ENCODE results near the gene GIGYF2.

Gene GIGYF2

DNA sequence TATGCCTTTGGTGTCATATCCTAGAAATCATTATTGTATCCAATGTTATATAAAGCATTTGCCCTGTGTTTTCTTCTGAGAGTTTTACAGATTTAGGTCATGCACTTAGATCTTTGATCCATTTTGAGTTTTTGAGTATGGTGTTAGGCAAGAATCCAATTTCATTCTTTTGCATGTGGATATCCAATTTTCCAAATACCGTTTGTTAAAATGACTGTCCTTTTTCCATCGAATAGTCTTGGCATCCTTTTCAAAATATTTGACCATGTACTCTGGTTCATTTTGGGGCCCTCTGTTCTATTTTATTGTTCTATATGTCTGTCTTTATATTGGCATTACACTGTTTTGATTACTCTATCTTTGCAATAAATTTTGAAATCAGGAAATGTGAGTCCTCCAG, 103.0 kb downstream of the GIGYF2 start:
- in situ Hi-C loops (cut with HindIII; ENCODE audit: low sequenced_read_pairs) = no loop called here

DNA sequence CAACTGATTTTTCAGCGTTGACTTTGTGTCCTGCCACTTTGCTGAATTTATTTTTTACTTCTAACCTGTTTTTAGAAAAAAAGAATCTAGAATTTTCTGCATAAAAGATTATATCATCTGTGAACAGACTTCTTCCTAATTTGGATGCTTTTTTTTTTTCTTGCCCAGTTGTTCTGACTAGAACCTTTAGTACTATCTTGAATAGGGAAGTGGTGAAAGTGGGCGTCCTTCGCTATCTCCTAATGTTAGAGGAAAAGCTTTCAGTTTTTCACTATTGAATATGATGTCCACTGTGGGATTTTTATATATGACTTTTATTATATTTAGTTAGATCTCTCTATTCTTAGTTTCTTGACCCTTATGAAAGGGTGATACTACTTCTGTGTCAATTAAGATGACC, 105.0 kb downstream of the GIGYF2 start:
- in situ Hi-C loops (cut with HindIII; ENCODE audit: low sequenced_read_pairs) = no loop called here

DNA sequence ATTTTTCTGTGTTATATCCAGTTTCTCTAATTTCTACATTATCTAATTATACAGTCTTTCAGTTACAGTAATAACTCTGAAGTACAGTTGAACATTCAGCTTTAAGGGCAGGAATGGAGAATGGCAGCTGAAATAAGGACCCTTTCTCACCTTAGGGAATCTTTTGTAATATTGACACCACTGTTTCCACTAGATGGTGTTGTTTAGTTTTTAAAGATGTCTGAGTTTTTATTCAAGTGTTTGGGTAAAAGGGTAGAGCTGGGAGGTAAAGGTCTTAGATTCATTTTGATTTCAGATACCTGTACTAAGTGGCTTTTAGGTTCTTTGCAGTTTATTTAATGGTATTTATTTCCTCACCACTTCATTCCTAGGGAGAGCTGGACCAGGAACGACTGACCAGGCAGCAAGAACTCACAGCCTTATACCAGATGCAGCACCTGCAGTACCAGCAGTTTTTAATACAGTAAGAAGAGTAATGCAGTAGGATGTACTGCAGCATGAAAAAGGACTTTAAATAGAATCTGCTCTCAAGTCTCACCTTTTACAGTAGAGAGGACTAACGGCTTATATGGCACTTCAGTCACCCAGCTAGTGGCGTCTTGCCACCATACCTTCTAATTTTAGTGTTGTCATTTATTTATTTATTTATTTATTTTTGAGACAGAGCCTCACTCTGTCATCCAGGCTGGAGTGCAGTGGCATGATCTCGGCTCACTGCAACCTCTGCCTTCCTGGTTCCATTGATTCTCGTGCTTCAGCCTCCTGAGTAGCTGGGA, 112.4 kb downstream of the GIGYF2 start:
- in situ Hi-C loops (cut with HindIII; ENCODE audit: low sequenced_read_pairs) = no loop called here

DNA sequence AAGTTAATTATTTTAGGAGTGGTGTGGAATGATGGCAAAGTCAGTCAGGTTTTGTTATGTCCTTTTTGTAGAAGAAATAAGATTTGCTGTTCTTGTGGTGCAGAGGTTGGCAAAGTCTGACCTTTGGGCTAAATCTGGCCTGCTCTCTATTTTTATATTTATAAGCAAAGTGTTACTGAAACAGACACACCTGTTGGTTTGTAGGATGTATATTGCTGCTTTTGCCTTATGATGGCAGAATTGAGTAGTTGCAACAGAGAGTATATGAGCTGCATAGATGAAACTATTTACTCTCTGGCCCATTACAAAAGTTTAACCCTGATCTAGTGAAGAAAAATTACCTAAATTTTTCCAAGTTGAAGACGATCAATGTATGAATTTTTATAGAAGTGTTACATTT, 113.3 kb downstream of the GIGYF2 start:
- in situ Hi-C loops (cut with HindIII; ENCODE audit: low sequenced_read_pairs) = no loop called here

DNA sequence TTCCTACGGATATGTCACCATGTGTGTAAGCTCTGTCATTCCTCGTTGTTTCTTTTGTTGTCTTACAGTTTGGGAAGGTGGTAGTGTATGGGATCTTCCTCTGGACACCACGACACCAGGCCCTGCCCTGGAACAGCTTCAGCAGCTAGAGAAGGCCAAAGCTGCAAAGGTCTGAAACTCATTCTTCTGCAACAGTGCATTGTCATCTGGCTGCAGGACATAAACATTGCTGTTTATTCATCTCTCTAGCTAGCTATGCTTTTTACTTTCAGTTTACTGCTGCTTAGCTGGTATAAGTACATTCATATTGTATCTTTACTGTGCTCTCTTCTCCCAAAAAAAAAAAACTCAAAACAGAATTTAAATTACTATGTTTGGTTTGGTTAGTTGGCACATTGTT, 118.4 kb downstream of the GIGYF2 start:
- in situ Hi-C loops (cut with HindIII; ENCODE audit: low sequenced_read_pairs) = no loop called here

DNA sequence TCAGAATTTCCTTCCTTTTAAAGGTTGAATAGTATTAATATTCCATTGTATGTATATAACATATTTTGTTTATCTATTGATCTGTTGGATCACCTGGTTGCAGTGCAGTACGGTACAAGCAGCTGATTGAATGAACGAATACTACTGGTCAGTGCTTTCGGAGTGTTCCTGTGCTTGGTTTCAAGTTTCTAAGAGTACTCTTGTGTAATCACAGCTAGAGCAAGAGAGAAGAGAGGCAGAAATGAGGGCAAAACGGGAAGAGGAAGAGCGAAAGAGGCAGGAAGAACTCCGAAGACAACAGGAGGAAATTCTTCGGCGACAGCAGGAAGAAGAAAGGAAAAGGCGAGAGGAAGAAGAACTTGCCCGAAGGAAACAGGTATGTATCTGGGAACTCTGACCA, 119.5 kb downstream of the GIGYF2 start:
- in situ Hi-C loops (cut with HindIII; ENCODE audit: low sequenced_read_pairs) = no loop called here

DNA sequence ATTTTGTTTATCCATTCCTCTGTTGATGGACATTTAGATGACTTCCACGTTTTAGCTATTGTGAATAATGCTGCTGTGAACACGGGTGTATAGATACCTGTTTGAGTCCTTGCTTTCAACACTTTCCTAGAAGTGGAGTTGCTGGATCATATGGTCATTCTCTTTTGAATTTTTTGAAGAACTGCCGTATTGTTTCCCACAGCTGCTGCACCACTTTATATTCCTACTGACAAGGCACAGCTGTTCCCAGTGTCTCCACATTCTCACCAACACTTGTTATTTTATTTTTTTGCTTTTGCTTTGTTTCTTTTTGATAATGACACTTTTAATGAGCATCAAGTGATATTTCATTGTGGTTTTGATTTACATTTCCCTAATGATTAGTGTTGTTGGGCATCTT, 120.6 kb downstream of the GIGYF2 start:
- in situ Hi-C loops (cut with HindIII; ENCODE audit: low sequenced_read_pairs) = no loop called here

DNA sequence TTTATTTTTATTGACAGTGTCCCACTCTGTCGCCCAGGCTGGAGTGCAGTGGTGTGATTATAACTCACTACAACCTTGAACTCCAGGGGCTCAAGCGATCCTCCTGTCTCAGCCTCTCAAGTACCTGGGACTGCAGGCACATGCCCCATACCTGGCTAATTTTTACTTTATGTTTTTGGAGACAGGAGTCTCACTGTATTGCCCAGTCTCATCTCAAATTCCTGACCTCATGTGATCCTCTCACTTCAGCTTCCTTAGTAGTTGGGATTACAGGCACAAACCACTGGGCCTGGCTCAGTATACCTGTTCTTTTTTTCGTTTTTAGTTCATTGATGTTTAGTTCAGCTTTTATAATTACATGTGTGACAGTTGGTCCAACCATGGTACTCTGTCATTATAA, 132.9 kb downstream of the GIGYF2 start:
- in situ Hi-C loops (cut with HindIII; ENCODE audit: low sequenced_read_pairs) = loop anchor here (5.0 kb wide), 1 partner anchor 83 kb away; no protein-coding TSS in a partner anchor

DNA sequence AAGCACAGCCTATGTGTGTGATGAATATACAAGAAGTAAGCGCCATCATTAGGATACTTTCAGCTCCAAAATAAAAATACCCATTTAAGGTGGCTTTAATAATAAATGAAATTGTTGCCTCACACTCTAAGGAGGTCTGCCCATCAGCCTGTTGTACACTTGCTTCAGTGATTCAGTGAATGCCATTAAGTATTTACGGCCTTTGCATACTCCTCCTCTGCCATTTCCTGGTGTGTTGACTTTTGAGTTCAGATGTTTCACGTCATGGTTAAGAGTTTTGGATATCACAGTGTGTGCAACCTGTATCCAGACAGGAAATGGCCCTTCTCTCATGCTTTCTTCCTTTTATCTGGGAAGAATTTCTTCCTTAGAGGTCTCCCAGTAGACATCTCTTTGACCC, 134.4 kb downstream of the GIGYF2 start:
- in situ Hi-C loops (cut with HindIII; ENCODE audit: low sequenced_read_pairs) = loop anchor here (5.0 kb wide), 1 partner anchor 84 kb away; no protein-coding TSS in a partner anchor

DNA sequence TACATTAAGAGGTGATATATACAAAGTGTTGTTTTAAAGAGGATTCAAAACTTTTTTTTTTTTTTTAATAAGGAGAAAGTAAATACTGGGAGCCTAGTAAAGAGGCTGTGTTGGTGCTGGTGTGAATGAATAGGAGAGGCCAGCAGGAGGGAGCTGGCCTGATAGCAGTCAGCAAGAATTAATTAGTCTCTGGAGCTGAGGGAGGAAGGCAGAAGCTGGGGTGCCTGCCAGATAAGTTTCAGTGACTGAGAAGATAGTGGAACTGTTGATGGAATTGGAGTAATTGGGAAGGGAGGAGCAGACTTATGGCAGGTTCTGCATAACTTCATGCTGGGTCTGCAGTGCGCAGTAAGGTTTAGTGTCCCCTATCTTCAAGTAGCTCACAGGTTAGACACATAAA, 136.7 kb downstream of the GIGYF2 start:
- in situ Hi-C loops (cut with HindIII; ENCODE audit: low sequenced_read_pairs) = loop anchor here (5.0 kb wide), 1 partner anchor 87 kb away; no protein-coding TSS in a partner anchor

DNA sequence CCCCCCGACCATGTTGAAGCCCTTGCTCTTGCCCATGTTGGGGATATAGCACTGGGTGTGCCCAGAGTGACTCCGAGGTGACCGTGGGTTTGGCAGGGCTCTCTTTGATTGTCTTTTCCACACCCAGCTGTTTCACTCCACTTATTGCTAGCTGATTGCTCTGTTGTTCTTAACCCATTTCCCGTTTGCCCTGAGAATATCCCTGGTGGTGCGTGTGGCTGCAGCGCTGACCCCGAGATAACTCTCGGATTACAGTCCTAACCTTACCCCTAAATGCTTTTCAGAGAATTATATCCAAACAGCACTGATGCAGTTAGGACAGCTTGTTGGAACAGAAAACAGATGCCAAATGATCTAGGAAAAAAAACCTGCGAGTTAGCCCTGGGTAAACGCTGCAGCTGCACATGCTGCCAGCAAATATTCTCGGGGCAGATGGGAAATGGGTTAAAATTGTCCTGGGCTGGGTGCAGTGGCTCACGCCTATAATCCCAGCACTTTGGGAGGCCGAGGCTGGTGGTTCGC, 138.6 kb downstream of the GIGYF2 start:
- in situ Hi-C loops (cut with HindIII; ENCODE audit: low sequenced_read_pairs) = no loop called here

DNA sequence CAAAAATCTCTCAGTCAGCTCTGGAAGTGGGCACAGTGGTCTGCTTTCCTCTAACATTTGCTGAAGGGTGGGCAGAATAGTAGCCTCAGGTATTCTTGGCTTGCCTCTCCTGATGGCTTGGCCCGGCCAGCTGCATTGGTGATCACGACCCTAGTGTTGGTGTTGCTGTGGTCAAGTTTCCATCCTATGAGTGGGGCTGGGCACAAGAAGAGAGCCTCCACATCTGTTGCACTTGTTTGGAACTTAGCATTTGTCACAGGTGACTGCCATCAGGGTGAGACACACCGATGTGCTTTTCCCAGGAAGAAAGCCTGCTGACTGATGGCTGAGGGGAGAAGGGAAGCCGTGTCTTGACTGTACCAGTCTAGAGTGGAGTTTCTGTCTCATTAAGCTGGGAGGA, 139.8 kb downstream of the GIGYF2 start:
- in situ Hi-C loops (cut with HindIII; ENCODE audit: low sequenced_read_pairs) = no loop called here

DNA sequence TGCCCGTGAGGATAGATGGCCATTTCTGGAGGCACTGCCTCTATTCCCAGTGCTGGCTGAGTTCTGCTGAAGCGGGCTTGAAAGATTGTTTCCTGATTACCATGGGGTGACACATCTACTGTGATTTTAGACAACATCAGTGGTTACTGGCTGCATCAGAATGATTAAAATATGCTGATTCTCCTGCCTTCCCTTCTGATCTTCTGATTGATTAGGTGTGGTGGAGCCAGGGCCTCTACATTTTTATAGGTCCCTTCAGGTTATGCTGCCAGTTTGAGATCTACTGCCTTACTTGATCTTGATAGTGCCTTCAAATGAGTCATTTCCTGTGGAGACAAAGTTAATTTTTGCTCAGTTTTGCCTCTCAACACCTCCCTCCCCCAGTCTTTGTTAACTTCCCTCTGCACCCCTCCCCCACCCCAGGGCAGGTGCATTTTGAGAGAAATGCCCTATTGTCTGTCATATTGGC, 141.3 kb downstream of the GIGYF2 start:
- in situ Hi-C loops (cut with HindIII; ENCODE audit: low sequenced_read_pairs) = no loop called here

DNA sequence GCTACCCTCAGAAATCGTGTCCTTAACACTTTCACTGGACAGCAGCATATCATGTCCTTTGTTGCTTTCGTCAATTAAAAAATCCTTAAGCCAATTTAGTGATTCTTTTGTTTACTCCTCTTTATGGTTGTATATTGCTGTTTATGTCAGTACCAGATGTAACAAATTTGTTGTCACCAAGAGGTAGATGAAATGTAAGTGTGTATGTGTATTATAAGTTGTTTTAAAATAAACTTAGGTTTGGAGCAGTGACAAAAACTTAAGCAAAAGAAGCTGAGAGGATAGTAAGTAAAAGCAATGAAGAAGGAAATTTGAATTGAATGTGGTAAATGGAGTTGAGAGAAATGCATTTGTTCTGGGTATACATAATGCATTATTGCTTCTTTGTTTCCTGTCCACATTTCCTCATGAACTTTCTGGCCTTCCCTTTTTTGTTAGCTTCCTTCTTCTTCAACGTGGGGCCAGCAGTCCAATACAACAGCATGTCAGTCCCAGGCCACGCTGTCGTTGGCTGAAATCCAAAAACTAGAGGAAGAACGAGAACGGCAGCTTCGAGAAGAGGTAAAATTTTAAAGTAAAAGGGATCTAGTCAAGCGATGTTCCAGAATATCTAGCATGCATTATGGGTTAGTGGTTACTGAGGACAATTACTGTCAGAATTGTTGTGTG, 142.4 kb downstream of the GIGYF2 start:
- in situ Hi-C loops (cut with HindIII; ENCODE audit: low sequenced_read_pairs) = no loop called here

DNA sequence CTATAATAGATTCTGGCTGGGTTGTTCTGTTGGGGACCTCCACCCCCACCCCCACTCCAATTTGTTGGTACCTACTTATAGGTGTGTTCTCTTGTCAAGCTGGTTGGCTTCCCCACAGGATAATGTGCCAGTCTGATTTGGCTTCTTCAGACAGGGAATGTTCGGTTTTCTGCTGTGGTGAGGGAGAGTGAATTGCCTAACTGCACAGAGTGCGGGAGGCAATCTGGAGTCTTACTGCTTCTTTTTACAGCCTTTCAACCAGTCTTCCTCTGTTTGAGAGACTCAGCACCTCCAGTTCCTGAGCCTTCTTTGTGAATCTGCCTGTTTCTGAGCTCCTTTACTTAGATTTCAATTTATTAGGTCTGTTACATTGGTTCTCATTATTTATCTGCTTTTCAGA, 145.6 kb downstream of the GIGYF2 start:
- in situ Hi-C loops (cut with HindIII; ENCODE audit: low sequenced_read_pairs) = no loop called here

DNA sequence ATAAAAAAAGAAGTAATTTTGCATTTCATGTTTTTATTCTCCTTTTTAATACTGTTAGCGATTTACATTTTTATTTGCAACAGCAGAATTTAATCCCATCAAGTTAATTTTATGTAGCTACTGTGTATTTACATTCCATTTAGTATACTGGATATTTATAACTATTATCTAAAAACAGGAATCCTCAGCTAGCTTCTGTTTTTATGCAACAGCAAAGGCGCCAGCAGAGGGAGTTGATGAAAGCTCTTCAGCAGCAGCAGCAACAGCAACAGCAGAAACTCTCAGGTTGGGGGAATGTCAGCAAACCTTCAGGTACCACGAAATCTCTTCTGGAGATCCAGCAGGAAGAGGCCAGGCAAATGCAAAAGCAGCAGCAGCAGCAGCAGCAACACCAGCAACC, 146.7 kb downstream of the GIGYF2 start:
- in situ Hi-C loops (cut with HindIII; ENCODE audit: low sequenced_read_pairs) = no loop called here

DNA sequence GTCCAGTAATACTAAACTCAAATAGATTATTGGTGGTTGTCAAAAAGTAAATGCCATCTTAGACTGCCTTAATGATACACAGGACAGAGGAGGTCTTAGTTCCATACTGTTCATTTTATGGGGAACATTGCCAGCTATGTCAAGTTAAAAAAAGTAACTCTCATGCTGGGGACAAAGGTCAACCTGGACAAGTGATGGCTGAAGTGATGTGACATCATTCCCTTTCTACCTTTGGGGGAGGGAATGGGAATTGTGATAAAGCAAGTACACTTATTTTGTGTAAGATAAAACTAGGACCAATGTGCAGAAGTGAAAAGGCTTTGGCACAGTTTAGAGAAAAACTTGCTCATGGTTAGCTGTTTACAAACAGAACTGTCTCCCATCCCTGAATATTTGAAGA, 148.9 kb downstream of the GIGYF2 start:
- in situ Hi-C loops (cut with HindIII; ENCODE audit: low sequenced_read_pairs) = no loop called here

DNA sequence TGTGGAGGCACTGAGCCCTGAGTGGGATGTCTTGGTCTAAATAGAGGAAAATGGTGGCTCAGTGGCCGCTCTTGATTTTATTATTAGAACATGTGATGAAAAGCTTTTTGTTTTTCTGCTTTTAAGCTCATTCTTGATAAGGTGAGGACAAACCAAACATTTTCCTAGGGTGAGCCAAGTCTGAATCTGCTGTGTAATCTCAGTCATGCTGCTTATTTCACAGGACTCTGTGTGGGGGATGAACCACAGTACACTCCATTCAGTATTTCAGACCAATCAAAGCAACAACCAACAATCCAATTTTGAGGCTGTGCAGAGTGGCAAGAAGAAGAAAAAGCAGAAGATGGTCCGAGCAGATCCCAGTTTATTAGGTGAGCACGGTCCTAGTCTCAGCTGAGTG, 152.9 kb downstream of the GIGYF2 start:
- in situ Hi-C loops (cut with HindIII; ENCODE audit: low sequenced_read_pairs) = loop anchor here (25.0 kb wide), 1 partner anchor 387 kb away; no protein-coding TSS in a partner anchor

DNA sequence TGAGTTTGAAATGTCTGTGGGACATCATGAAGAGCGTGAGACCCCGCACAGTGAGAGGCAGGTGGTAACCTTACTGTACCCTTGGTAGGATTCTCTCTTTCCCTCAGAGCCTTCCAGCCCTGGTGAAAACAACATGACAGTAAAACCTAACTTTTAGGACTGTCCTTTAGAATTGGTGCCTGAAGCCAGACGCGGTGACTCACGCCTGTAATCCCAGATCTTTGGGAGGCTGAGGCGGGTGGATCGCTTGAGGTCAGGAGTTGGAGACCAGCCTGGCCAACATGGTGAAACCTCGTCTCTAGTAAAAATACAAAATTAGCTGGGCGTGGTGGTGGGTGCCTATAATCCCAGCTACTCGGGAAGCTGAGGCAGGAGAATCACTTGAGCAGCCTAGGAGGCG, 154.9 kb downstream of the GIGYF2 start:
- in situ Hi-C loops (cut with HindIII; ENCODE audit: low sequenced_read_pairs) = loop anchor here (25.0 kb wide), 1 partner anchor 385 kb away; no protein-coding TSS in a partner anchor

DNA sequence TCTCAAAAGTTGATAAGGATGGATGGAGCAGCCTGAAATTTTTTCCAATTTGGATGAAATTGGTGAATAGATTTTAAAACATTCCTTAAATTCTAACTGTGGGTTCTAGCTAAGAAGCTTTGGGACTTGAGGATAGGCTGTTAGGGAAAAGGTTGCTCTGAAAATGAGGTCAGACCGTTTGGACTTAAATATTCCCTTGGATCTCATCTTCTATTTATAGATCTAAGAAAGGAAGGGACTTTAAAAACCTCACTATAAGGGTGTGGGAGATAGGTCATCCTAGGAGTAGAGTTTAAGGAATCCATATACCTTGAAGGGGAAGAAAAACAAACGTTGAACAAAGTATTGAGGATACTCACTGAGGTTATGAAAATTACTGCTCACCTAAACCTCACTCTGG, 155.5 kb downstream of the GIGYF2 start:
- in situ Hi-C loops (cut with HindIII; ENCODE audit: low sequenced_read_pairs) = loop anchor here (25.0 kb wide), 1 partner anchor 385 kb away; no protein-coding TSS in a partner anchor

DNA sequence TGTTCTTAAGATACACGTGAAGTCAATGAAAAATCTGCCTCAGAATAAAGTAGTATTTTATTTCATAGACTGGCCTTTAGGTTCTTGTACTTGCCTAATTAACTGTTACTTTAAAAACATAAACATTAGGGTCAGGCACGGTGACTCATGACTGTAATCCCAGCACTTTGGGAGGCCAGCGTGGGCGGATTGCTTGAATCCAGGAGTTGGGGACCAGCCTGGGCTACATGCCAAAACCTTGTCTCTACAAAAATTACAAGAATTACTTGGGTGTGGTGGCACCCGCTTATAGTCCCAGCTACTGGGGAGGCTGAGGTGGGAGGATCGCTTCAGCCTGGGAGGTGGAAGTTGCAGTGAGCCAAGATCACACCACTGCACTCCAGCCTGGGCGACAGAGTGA, 157.0 kb downstream of the GIGYF2 start:
- in situ Hi-C loops (cut with HindIII; ENCODE audit: low sequenced_read_pairs) = loop anchor here (25.0 kb wide), 1 partner anchor 383 kb away; no protein-coding TSS in a partner anchor

DNA sequence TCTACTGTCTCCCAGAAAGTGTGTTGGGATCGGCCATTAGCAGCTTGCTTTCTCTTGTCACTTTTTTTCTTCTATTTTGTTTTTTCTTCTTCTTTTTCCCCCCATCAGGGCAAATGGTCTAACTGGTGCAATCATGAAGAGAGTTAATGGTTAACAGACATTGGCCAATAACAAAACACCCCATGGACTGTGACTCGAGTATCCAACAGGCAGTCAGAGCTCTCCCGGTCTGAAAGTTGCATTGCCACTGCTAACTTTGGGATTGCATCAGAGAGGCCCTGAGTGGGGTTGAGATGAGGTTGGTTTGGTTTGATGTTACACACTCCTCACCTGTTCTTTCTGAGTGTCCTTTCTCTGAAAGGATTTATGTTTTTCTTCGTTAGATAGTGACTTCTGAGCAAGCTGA, 160.0 kb downstream of the GIGYF2 start:
- in situ Hi-C loops (cut with HindIII; ENCODE audit: low sequenced_read_pairs) = loop anchor here (25.0 kb wide), 1 partner anchor 380 kb away; no protein-coding TSS in a partner anchor
